Inflammatory macrophage treated with lipopolysaccharide for 4 hours (primary cell): ENCODE data around the gene TNIP1.
A peak's percentile ranks its signal among the peaks of the same experiment; 100 is the strongest.

Experiments used
- DNase-seq: peaks from one replicate; pipeline ENCODE4 v3.0.0-alpha.2; 2020

TNIP1 gene

DNA sequence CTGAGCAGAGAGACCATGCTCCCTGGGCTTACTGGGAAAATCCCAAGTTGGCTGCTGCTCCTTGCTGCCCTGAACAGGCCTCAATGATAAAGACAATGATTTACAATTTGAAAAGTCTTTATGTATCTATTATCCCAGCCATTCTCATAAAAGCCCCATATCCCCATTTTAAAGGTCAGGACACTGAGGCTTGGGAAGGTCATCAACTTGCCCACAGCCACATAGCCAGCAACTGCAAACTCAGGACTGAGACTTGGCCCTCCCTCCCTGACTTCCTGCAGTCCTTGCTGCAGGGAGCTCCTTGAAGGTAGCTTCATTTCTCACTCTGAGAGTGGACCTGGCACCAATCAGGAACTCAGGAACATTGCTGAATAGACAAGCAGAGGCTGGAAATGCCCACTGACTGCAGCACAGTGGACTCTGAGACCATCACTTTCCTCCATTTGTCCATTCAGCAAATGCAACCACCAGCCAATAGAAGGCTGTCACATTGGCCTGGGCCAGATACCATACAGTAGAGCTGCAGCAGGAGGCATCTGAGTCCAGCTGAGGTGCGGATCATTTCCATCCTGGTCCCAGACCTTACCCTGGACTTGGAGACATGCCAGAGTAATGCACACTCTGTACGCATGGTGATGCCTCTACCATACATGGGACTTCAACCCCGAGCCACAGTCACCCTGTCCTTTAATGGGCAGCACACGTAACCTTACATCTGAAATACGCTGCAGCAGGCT lies 18.3 kb downstream of the TNIP1 start:
- no peak for DNase-seq

DNA sequence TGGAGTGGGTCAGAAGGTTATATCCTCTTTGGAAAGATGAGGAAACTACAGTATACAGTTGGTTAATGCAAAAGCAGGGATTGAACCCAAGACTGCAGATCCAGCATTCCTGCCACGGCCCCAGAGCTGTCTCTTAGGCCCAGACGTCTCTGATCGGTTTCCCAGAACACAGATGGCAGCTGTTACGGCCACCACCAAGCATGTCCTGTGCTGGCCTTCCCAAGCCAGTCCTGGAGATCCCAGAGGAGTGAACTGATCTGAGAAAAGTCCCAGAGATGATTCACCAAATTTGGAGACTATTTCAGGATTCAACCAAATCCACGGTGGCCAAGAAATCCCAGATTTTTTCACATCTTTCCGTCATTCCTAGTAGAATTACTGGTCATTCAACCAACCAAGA lies 20.1 kb downstream of the TNIP1 start:
- DNase-seq: no peak

DNA sequence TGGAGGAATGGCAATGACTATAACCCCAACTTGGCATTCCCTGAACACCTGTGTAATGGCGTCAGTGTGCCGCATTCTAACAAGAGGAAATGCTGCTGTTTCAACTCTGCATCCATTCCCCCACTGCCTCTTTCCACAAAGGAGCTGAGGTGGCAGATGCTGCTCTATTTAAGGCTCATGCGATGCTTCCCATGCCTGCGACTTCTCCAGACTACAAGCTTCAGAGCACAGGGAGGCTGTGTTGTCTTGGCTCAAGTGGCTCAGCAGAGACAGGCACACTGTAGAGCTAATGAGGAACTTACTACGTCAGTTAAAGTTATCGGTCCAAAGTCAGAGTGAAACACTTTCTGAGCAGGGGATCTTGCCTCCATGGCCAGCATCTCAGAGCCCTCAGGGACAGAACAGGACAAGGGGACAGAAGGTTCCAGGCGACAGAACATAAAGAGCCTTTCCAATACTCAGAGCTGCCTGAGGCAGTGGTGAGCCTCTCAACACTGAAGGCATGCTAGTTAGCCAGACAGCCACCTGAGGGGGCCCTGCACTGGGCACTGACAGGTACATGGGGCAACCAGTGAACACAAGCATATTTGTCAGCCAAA lies 21.8 kb downstream of the TNIP1 start:
- peak; percentile 53 for DNase-seq

DNA sequence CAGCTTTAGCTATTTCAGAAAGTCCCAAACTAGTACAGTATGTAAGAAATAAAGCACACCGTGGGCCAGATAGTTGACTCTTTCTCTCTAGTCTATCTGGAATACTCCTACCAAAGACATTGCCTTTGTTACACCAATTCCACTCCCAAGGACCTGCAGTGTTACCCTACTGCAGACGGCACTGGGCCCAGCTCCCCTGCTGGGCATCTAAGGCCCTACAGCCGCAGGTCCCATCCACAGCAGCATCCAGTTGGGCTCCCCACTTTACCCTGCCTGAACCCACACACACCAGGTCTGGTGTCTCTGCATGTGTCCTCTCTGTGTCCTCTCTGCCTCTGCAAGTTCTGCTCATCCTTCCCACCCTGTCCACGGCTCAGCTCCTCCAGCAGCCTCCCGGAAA lies 22.5 kb downstream of the TNIP1 start:
- no peak for DNase-seq

DNA sequence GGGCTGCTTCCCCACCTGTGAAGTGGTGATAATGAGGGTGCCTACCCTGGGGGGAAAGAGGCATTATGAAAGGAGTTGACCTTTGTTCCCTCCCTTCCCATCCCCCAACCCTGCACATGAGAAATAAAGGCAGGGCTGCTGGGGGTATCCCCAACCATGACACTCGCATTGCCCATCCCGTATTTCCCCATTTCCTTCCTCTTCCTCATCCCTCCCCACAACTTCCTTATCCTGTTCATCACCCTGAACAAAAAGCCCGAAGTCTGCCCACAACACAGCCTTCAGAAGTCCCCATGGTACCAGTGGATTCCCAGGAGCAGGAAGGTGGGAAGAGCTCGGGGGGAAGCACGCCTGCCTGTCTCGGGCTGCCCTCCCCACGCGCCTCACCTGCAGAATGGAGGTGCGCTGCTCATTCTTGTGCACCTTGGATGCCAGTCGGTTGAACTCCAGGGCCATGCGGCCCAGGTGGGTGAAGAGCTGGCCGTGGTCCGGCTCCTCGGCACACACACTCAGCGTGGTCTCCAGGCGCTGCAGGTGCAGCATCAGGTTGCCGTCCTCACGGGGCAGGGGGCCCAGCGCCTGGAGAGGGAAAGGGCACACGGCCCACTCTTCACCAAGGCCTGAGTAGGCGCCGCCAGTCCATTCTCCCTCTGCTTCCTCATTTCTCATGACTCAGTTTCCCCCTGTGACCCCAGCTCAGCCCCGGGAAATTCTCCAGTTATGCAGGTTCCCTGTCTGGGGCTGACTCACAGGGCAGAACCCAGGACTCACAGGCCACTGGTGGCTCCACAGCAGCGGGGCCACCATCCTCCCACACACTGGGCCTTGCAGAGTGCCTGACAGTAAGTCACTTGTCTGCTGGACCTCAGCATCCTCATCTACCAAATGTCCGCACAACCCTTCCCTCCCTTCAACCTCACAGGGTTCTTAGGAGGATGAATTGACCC lies 24.2 kb downstream of the TNIP1 start:
- peak; percentile 99 for DNase-seq

GRCh38 chr5:151055336-151055735 lies 25.5 kb downstream of the TNIP1 start:
- no peak for DNase-seq

GRCh38 chr5:151054709-151055108 lies 26.1 kb downstream of the TNIP1 start:
- no peak for DNase-seq

GRCh38 chr5:151053796-151054462 lies 26.9 kb downstream of the TNIP1 start:
- DNase-seq: peak; percentile 61

DNA sequence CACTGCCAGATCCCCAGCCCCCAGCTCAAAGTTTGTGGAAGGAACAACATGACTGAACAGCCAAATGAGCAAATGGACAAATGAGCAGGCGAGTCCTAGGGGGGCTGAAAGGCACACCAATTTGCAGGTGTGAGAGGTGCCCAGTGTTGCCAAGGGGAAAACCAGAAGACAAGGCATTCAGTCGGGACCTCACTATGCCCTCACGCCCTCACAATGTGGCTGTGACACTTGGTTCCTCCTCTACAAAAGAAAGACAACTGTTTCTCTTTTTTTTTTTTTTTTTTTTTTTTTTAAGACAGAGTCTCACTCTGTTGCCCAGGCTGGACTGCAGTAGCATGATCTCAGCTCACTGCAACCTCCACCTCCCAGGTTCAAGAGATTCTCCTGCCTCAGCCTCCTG lies 28.0 kb downstream of the TNIP1 start:
- peak; percentile 41 for DNase-seq

GRCh38 chr5:151051931-151052608 lies 28.8 kb downstream of the TNIP1 start:
- DNase-seq: no peak

GRCh38 chr5:151051066-151051930 lies 29.5 kb downstream of the TNIP1 start:
- DNase-seq: peak; percentile 74

GRCh38 chr5:151048526-151048925 lies 32.3 kb downstream of the TNIP1 start:
- no peak for DNase-seq

DNA sequence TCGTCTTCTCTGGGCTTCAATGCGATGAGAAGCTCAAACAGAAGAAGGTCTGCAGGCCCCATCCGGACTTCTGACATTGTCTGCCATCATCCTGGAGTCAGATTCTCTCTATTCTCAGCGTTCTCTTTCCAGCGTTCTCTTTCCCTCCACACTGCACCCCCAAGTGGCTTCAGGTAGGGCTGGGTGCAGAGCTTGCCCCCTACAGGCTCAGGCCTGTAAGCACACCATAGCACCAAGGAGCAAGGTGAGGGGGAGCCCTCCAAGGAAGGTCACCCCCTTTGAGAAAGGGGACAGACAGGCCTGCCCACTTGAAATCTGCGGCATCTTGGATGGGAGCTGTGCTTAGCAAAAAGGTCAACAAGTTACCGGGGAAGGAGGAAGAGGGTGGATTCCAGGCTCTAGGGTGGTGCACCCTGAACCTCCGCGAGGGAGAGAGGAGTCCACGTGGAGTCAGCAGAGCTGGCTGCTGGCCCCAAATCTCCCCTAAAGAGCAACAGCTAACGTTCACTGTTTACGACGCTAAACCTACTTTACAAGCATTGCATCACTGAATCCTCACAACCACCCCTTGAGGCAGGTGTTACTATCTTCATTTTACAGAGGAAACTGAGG lies 32.9 kb downstream of the TNIP1 start:
- no peak for DNase-seq

GRCh38 chr5:151042453-151043093 lies 38.3 kb downstream of the TNIP1 start:
- no peak for DNase-seq

DNA sequence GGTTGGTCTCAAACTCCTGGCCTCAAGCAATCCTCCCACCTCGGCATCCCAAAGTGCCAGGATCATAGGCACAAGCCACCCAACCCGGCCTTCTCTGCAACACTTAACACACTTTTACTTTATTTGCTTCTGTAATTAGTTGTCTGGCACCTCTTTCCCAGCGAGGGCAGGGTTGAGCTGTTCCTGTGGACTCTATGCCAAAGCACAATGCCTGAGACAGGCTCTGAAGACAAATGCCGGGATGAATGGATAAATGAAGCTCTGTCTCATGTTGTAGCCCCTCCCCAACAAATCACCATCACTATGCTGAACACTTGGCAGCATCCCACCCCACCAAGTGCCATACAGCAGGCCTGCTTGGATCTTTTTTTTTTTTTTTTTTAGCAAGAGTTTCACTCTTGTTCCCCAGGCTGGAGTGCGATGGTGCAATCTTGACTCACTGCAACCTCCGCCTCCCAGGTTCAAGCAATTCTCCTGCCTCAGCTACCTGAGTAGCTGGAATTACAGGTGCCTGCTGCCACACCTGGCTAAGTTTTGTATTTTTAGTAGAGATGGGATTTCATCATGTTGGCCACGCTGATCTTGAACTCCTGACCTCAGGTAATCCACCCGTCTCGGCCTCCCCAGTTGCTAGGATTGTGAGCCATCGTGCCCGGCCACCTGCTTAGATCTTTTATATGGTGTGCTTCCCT lies 39.1 kb downstream of the TNIP1 start:
- DNase-seq: no peak

DNA sequence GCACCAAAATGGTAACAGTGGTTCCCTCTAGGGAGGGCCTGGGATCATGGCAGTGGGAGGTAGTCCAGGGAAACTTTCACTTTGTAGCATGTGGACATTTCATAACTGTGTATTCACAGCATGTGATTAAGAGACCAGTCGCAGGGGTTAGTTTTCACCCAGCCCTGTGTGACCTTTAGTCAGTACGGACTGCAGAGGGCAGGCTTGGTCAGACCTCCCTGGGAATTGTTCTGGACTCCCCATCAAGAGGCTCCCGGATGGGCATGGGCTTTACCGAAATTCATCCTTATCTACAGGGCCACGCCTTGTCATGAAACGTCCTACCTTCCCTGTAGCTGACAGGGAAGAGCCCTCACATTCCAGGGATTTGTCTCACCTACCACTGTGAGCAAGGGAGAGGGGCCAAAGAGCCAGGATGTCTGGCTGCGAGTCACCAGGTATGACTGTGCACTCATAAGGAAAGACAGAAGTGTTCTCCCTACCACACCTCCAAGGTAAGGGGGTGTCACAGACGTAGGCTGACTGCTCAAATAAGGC lies 40.6 kb downstream of the TNIP1 start:
- peak; percentile 66 for DNase-seq

DNA sequence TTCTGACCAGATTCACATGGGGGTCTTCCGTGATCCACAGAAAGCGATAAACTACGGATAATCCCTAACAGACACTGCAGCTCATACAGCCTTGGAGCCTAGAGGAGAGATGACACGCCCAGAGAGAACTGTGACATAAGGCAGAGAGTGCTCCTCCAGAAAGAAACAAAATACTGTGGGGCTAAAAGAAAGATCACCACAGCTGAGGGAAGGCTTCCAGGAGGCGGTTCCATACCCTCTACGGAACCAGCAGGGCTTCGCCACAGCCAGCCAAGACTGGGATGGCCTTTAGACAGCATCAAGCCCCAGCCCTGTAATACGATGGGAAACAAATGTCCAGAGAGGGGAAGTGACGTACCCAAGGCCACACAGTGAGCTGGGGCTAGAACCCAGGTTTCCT lies 41.2 kb downstream of the TNIP1 start:
- no peak for DNase-seq

DNA sequence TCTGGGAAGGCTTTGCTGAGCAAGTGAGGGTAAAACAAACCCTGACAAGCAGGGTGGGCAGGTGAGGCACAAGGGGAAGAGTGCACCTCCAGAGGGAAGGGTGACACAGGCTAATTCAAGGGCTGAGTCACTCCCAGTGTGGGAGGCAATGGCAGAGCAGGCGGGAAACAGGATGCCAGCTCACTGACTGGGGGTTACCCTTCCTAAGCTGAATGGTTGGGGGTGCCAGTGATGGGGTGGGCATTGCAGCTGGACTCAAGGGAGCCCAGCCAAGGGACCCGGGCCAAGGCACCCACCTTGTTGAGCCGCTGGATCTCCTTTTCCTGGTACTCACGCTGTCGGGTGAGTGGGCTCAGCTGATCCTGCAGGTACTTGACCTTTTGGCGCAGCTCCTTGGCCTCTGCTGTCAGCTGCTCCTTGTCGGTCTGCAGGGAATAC lies 42.0 kb downstream of the TNIP1 start:
- DNase-seq: peak; percentile 45

- DNase-seq: no peak
These were observed 42.5 kb downstream of the TNIP1 start for GRCh38 chr5:151038412-151038745.
